Keratinocyte (primary cell): ENCODE results near the gene GADD45G. TPM values are rescaled to one million over a fixed set of nuclear protein-coding genes. Genes with fewer than 3 reads are reported as not detected.

ENCODE experiments used
- DNase-seq: peaks from one replicate; pipeline ENCODE4 v3.0.0-alpha.2; 2011; ENCODE audit warnings: low read depth, missing footprints, low spot score
- FAIRE-seq: peaks from 2 replicates; lab custom pipeline; 2011; peaks lifted over from hg19 to GRCh38; lab: Jason Lieb, UNC
- H2AFZ ChIP-seq: 2 replicates; pipeline ENCODE4 v1.6.0; 2012; ENCODE audit warnings: low read length, control low read depth, inconsistent platforms; ENCODE audit not compliant: control insufficient read depth
- H3K27ac ChIP-seq: 2 replicates; pipeline ENCODE4 v1.5.1; 2011; ENCODE audit warnings: low read length; ENCODE audit not compliant: control insufficient read depth, insufficient read depth
- H3K27me3 ChIP-seq: 3 replicates; pipeline ENCODE4 v1.6.0; 2011; ENCODE audit warnings: low read length; ENCODE audit not compliant: control insufficient read depth, insufficient read depth; ENCODE audit errors: extremely low read depth
- H3K36me3 ChIP-seq, 2 experiments: 2 replicates in 1 of 2; 3 replicates in 1 of 2; pipeline ENCODE4 v1.5.1; 2011; ENCODE audit warnings: low read length in 2 of 2, mild to moderate bottlenecking in 1 of 2; ENCODE audit not compliant: control insufficient read depth in 2 of 2, insufficient read depth in 2 of 2; ENCODE audit errors: extremely low read depth in 1 of 2
- H3K4me1 ChIP-seq: 3 replicates; pipeline ENCODE4 v1.5.1; 2011; ENCODE audit warnings: low read length; ENCODE audit not compliant: control insufficient read depth, insufficient read depth; ENCODE audit errors: extremely low read depth
- H3K4me2 ChIP-seq: 3 replicates; pipeline ENCODE4 v1.6.0; 2011; ENCODE audit warnings: low read depth, low read length; ENCODE audit not compliant: control insufficient read depth, insufficient read depth; ENCODE audit errors: extremely low read depth
- H3K4me3 ChIP-seq, 3 experiments: fragments of 200-600 bp in 1 of 3; sonication (generic) in 1 of 3; 2 replicates in 2 of 3; 3 replicates in 1 of 3; pipeline ENCODE4 v1.5.1; 2011 to 2016; ENCODE audit warnings: low read length in 3 of 3, mild to moderate bottlenecking in 3 of 3, control low read depth in 2 of 3, inconsistent platforms in 1 of 3, low read depth in 1 of 3, mixed read lengths in 1 of 3, mixed run types in 1 of 3, moderate library complexity in 1 of 3; ENCODE audit not compliant: control insufficient read depth in 2 of 3, insufficient read depth in 2 of 3; ENCODE audit errors: extremely low read depth in 1 of 3
- H3K79me2 ChIP-seq: 2 replicates; pipeline ENCODE4 v1.6.0; 2012; ENCODE audit warnings: low read length; ENCODE audit not compliant: control insufficient read depth, insufficient read depth
- H3K9ac ChIP-seq: 3 replicates; pipeline ENCODE4 v1.6.0; 2011; ENCODE audit warnings: low read length; ENCODE audit not compliant: control insufficient read depth, insufficient read depth; ENCODE audit errors: extremely low read depth
- H3K9me1 ChIP-seq: 3 replicates; pipeline ENCODE4 v1.6.0; 2011; ENCODE audit warnings: low read length; ENCODE audit not compliant: control insufficient read depth, insufficient read depth; ENCODE audit errors: extremely low read depth
- H3K9me3 ChIP-seq: 2 replicates; pipeline ENCODE4 v1.5.1; 2012; ENCODE audit warnings: low read depth, low read length; ENCODE audit not compliant: control insufficient read depth
- H4K20me1 ChIP-seq: 3 replicates; pipeline ENCODE4 v1.6.0; 2011; ENCODE audit warnings: low read length; ENCODE audit not compliant: control insufficient read depth, insufficient read depth; ENCODE audit errors: extremely low read depth
- CTCF ChIP-seq, 3 experiments: IDR thresholded peaks in 1 of 3; conservative IDR thresholded peaks in 1 of 3; optimal IDR thresholded peaks in 1 of 3; 2 replicates in 2 of 3; 3 replicates in 1 of 3; pipeline versions ENCODE3 to v1.5.1; 2011; ENCODE audit warnings: low read length in 3 of 3, mild to moderate bottlenecking in 3 of 3, moderate library complexity in 2 of 3, control low read depth in 1 of 3, inconsistent platforms in 1 of 3; ENCODE audit not compliant: insufficient read depth in 2 of 3; ENCODE audit errors: extremely low read depth in 1 of 3
- EZH2 ChIP-seq: IDR thresholded peaks from one replicate; pipeline ENCODE4 v1.6.1; 2012; ENCODE audit warnings: inconsistent platforms, mild to moderate bottlenecking, low read length, moderate library complexity
- dilution Hi-C: fragments of 300-500 bp; cut with MboI; formaldehyde crosslinking; loops from one replicate; pipeline ENCODE4 v1.7.0; 2020; ENCODE audit warnings: low sequenced_read_pairs; ENCODE audit not compliant: extremely low pct_ligation_motif_present
- polyA plus RNA-seq, 5 experiments: library from polyadenylated mRNA; depleted of rRNA in 3 of 5; stranded (reverse) in 3 of 5; stranded (forward) in 1 of 5; unstranded in 1 of 5; fragments of >200 nt; gene quantifications; 1 replicate in 1 of 5; 2 replicates in 3 of 5; 3 replicates in 1 of 5; pipeline versions ENCODE4 v1.2.1 to v1.2.3, GENCODE V29; 2011 to 2012; ENCODE audit warnings: missing spikeins in 2 of 5, low read depth in 1 of 5, low replicate concordance in 1 of 5

Gene GADD45G
- polyA plus RNA-seq, 1 donor (not counting 4 experiments of a cell fraction or from before 2014, with no cell fraction given), result 0.05 TPM

DNA sequence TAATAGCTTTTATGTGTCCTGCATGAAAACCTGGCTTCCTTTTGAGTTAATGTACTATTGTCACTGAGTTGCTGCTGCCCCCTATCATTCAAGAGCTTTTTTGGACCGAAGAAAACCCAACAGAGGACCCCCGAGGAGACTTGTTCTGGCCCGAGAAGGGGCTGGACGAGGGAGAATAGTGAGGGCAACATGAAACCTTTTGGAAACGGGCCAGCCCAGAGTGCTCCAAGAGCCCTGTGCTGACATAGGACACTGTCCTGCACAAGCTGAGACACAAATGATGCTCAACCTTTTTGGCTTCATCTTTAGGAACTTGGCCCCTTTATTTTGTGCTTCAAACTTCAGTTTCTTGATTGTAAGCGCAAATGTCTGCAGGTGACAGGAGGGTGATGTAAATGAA lies 4.0 kb upstream of the GADD45G start:
- H3K4me3 ChIP-seq, result no peak overlapping the region
- no peaks in the 10 kb centered on the region for H3K9me1 ChIP-seq
- no peaks in the 10 kb centered on the region for H3K79me2 ChIP-seq
- dilution Hi-C loops, result loop anchor here (10.0 kb wide), 1 partner anchor 504 kb away; no protein-coding TSS in a partner anchor
- H3K27me3 ChIP-seq, result peaks cover 41% of the 10 kb centered on the region
- H3K4me2 ChIP-seq, result no peak overlapping the region
- H3K9me3 ChIP-seq, result no peaks in the 10 kb centered on the region
- H3K9ac ChIP-seq, result no peak overlapping the region
- H2AFZ ChIP-seq, result no peak overlapping the region
- FAIRE-seq (no peak), DNase-seq (no peak)
- H4K20me1 ChIP-seq, result no peaks in the 10 kb centered on the region
- no peak for TF ChIP-seq CTCF (optimal IDR thresholded peaks at IDR 0.05 in 1 of 3, IDR thresholded peaks at IDR 0.05 in 1 of 3, conservative IDR thresholded peaks at IDR 0.05 in 1 of 3; ENCODE audit: extremely low read depth in 1 of 3, insufficient read depth in 2 of 3, low read length in 3 of 3)
- no peak for TF ChIP-seq EZH2
- no peaks in the 10 kb centered on the region for H3K36me3 ChIP-seq
- no peak overlapping the region for H3K27ac ChIP-seq
- peaks cover 20% of the 10 kb centered on the region for H3K4me1 ChIP-seq

DNA sequence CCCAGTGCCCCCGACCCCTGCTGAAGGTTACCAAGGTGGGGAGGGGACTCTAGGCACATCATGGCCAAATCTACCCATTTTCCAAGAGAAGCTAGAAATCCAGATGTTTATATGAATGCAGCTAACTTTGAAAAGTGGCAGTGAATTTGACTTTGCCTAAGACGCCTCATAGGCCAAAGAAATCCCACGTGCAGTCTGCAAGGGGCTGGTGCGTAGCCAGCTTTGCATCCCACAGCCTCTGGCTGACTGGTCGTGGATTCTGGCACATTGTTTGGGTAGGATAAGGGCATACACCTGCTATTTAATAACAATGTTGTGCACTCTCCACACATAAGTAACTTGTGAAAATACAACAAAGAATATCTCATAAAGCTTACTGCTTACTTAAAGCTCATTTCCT lies 3.5 kb upstream of the GADD45G start:
- Histone ChIP-seq H3K27me3 (peaks cover 42% of the 10 kb centered on the region), H3K9ac (no peak overlapping the region), H3K4me1 (peaks cover 24% of the 10 kb centered on the region), H3K4me3 (no peak overlapping the region), H3K9me1 (no peaks in the 10 kb centered on the region), H4K20me1 (no peaks in the 10 kb centered on the region), H3K36me3 (no peaks in the 10 kb centered on the region), H3K4me2 (no peak overlapping the region), H2AFZ (no peak overlapping the region), H3K79me2 (no peaks in the 10 kb centered on the region), H3K27ac (no peak overlapping the region), H3K9me3 (no peaks in the 10 kb centered on the region)
- DNase-seq (no peak), FAIRE-seq (no peak)
- dilution Hi-C loops, result loop anchor here (10.0 kb wide), 1 partner anchor 503 kb away; no protein-coding TSS in a partner anchor
- no peak for TF ChIP-seq CTCF (optimal IDR thresholded peaks at IDR 0.05 in 1 of 3, IDR thresholded peaks at IDR 0.05 in 1 of 3, conservative IDR thresholded peaks at IDR 0.05 in 1 of 3; ENCODE audit: extremely low read depth in 1 of 3, insufficient read depth in 2 of 3, low read length in 3 of 3)
- TF ChIP-seq EZH2, result no peak
